Measurements from ENCODE around the gene PTPRO.
A peak's percentile ranks its signal among the peaks of the same experiment; 100 is the strongest.
"Not testable (repeated sequence)": the region's sequence is repeated elsewhere in the genome, so short reads cannot be mapped to it uniquely, and the experiment has no call there.

The PTPRO gene

DNA sequence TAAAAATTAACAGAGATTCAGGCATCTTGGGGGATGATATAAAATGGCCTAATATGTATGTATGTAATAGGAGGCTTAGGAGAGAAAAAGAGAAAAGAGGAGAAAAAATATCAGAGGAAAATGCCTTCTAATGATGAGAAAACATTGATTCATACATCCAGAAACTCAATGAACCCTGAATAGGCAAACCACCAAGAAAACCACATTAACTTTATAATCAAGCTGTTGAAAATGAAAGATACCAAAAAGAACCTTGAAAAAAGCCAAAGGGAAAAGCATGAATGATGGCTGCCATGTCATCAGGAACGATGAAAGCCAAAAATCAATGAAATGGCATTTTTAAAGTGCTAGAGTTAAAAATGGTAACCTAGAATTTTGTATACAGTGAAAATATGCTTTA, 286.6 kb downstream of the PTPRO start:
- H3K4me3 ChIP-seq (ENCODE audit: low read length) = no peak overlapping the region
- DNase-seq (ENCODE audit: low read depth) = no peak
- TF ChIP-seq, protein P1, sequence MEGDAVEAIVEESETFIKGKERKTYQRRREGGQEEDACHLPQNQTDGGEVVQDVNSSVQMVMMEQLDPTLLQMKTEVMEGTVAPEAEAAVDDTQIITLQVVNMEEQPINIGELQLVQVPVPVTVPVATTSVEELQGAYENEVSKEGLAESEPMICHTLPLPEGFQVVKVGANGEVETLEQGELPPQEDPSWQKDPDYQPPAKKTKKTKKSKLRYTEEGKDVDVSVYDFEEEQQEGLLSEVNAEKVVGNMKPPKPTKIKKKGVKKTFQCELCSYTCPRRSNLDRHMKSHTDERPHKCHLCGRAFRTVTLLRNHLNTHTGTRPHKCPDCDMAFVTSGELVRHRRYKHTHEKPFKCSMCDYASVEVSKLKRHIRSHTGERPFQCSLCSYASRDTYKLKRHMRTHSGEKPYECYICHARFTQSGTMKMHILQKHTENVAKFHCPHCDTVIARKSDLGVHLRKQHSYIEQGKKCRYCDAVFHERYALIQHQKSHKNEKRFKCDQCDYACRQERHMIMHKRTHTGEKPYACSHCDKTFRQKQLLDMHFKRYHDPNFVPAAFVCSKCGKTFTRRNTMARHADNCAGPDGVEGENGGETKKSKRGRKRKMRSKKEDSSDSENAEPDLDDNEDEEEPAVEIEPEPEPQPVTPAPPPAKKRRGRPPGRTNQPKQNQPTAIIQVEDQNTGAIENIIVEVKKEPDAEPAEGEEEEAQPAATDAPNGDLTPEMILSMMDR (conservative IDR thresholded peaks at IDR 0.05; ENCODE audit: low read depth, low read length) = no peak

DNA sequence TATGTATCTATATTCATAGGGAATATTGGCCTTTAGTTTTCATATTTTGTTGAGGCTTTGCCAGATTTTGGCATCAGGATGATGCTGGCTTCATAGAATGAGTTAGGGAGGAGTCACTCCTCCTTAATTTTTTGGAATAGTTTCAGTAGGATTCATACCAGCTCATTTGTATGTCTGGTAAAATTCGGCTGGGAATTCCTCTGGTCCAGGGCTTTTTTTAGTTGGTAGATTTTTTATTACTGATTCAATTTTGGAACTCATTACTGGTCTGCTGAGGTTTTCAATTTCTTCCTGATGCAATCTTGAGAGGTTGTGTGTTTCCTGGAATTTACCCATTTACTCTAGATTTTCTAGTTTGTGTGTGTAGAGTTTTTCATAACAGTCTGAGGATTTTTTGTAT, 291.7 kb downstream of the PTPRO start:
- TF ChIP-seq, protein P1 (conservative IDR thresholded peaks at IDR 0.05; ENCODE audit: low read depth, low read length) = no peak
- H3K4me3 ChIP-seq (ENCODE audit: low read length) = no peak overlapping the region
- no peak for DNase-seq (ENCODE audit: low read depth)

DNA sequence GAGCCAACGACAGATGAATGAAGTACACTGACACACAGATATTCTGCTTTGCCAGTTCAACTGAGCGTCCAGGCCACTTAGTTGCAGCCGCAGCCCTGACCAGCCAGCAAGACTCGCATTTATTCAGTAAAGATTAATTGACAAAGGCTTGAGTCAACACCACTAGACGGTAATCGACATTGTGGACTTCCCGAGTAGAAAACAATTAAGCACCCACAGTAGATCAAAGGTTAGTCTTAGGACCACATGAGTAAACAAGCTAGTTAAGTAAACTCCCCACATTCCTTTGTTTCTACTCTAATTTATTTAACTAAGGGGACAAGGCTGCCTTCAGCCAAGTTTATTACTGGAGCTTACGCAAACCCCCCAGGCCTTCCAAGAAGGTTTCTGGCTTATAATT, 294.2 kb downstream of the PTPRO start:
- not testable (repeated sequence) for DNase-seq (ENCODE audit: low read depth)

DNA sequence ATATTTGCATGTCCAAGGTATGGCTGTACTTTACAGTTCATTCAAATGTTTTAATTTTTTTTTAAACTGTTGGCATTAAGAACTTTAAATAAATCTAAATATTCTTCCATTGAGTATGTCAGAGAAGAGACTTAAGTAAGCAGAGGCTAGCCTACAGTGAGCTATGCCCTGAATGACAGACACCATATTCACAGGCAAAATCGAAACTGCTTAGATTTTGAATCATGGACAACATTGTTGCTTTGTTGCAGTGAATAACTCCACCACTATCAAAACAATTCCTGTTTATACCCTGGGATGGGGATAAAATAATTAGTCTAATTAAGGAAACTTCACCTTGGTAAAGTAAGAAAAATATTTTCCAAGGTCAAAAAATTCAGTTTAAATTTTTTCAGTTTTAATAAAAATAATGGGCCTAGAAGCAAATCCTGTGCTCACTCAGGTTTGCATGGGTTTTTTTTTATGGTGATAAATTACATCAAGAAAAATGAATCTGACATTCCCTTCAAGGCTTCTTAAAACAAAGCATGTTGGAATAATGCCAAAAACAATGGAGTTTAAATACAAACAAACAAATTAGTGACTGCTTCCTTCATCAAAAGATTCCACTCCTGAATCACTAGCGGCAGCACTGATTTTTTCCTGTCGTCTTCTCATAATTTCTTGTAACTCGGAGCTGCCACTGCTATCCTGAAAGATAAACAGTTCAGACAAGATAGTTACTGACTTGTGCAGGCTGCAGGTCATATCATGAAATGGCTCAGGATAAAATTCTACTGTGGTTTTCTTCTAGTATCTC, 298.6 kb downstream of the PTPRO start:
- TF ChIP-seq, protein P1 (conservative IDR thresholded peaks at IDR 0.05; ENCODE audit: low read depth, low read length) = no peak
- H3K4me3 ChIP-seq (ENCODE audit: low read length) = no peak overlapping the region
- no peak for DNase-seq (ENCODE audit: low read depth)

More for the DNA sequence above, 294.2 kb downstream of the PTPRO start:
- H3K4me3 ChIP-seq (ENCODE audit: low read length) = not testable (repeated sequence)

DNA sequence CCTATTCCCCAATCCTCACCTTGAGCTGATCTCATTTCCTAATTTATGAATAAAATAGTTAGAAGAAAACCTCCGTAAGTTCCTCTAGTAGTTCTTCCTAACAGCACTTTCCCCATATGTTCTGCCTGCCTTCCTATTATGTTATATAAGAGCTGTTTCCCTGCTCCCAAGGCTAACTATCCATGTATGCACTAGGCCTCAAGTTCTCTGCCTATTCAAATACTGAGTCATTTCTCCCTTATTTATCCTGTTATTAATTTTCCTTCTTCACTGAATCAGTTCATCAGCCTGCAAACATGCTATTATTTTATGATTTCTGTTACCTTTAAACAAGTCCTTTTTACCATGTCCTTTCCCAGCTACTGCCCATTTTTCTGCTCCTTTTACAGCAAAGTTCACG, 302.8 kb downstream of the PTPRO start:
- TF ChIP-seq, protein P1 (conservative IDR thresholded peaks at IDR 0.05; ENCODE audit: low read depth, low read length) = no peak
- H3K4me3 ChIP-seq (ENCODE audit: low read length) = no peak overlapping the region
- no peak for DNase-seq (ENCODE audit: low read depth)

DNA sequence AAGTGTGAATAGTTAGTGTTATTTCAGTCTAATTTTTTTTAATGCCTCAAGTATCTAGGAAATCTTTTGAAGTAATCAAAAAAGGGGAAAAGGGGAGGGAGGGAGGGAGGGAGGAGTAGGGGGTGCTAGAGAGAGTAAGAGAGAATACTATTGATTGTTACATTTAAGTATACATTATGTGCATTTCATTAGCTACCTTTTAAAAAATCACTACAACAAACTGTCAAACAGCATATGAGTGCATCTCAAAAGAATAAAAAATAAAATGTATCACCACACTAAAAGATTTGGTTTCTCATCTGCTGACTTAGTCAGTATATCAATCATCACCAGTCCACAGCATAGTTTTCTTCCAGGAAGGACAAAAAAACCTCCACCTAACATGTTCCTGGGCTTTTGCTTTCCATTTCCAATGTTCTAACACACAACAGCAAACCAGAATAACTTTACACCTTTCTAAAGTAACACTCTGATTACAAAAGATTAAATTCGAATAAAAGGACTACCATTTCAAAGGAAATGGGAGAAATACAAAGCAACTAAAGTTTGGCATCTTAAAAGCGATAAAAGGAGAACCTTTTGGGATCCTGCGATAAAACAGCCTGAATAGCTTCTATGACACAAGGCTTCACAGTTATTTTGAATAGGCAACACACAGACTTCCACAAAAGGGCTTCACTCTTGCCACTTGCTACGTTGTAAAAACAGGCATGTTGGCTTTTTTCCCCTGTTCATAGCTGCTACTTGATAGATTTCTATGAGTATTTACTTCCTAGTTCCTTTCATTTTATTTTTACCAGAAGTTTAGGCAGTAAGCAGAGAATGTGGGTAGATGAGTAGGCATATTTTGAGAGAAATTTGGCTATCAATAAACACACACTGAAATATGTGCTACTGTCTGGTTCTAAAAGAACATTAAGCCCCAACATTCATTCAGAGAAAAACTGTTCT, 306.0 kb downstream of the PTPRO start:
- TF ChIP-seq, protein P1 (conservative IDR thresholded peaks at IDR 0.05; ENCODE audit: low read depth, low read length) = no peak
- H3K4me3 ChIP-seq (ENCODE audit: low read length) = no peak overlapping the region
- DNase-seq (ENCODE audit: low read depth) = no peak

DNA sequence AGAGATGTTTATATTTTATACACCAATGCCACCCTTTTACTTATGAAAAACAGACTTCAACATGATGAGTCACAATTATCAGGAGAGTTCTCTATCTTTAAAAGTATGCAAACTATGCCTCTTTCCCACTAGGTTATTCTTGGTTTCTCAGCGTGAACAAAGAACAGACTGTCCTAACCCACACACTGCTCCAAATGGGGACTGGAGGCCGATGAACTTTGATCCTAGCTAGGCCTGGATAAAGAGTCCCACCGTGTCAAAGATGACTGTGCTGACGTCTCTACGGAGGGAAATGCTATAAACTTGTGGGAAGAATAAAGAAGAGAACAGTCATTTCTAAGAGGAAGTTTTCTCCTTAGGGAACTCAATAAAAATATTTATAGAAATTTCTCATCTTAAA, 306.8 kb downstream of the PTPRO start:
- no peak overlapping the region for H3K4me3 ChIP-seq (ENCODE audit: low read length)
- DNase-seq (ENCODE audit: low read depth) = peak; percentile 95
- TF ChIP-seq, protein P1 (conservative IDR thresholded peaks at IDR 0.05; ENCODE audit: low read depth, low read length) = no peak

Data from retinal pigment epithelial cell (primary cell).